Neural cell (in vitro differentiated cells): ENCODE data around the gene OXLD1. TPM values are rescaled to one million over a fixed set of nuclear protein-coding genes. Genes with fewer than 3 reads are reported as not detected.
"Not testable (repeated sequence)": the region's sequence is repeated elsewhere in the genome, so short reads cannot be mapped to it uniquely, and the experiment has no call there.

Experiments used
- H2AFZ ChIP-seq: fragments of 200-600, 300-800 bp; sonication (generic), shearing (Covaris generic); 2 replicates; pipeline ENCODE4 v1.6.0; 2014; ENCODE audit warnings: low read depth, mild to moderate bottlenecking, antibody characterized with exemption, low read length, moderate library complexity
- H3F3A ChIP-seq: fragments of 200-600 bp; shearing (Covaris generic); 2 replicates; pipeline ENCODE4 v1.6.1; 2016; ENCODE audit warnings: mild to moderate bottlenecking, moderate library complexity, mixed read lengths, antibody characterized with exemption, low read length; ENCODE audit not compliant: insufficient read depth, poor library complexity, severe bottlenecking
- H3K27ac ChIP-seq: fragments of 200-600, 300-800 bp; sonication (generic), shearing (Covaris generic); 2 replicates; pipeline ENCODE4 v1.5.1; 2014; ENCODE audit warnings: mild to moderate bottlenecking, low read length, moderate library complexity
- H3K27me3 ChIP-seq: fragments of 300-800, 200-600 bp; sonication (generic), shearing (Covaris generic); 2 replicates; pipeline ENCODE4 v1.6.0; 2014; ENCODE audit warnings: mild to moderate bottlenecking, low read depth, low read length, moderate library complexity; ENCODE audit not compliant: insufficient read depth
- H3K36me3 ChIP-seq: fragments of 300-800, 200-600 bp; sonication (generic), shearing (Covaris generic); 2 replicates; pipeline ENCODE4 v1.5.1; 2014; ENCODE audit warnings: mild to moderate bottlenecking, antibody characterized with exemption, low read length, moderate library complexity; ENCODE audit not compliant: insufficient read depth
- H3K4me2 ChIP-seq: fragments of 300-800, 200-600 bp; sonication (generic), shearing (Covaris generic); 2 replicates; pipeline ENCODE4 v1.6.0; 2014; ENCODE audit warnings: mild to moderate bottlenecking, low read length
- H3K4me3 ChIP-seq: fragments of 300-800, 200-600 bp; sonication (generic), shearing (Covaris generic); 2 replicates; pipeline ENCODE4 v1.5.1; 2014; ENCODE audit warnings: mild to moderate bottlenecking, low read length, moderate library complexity
- H3K79me2 ChIP-seq: fragments of 200-600 bp; shearing (Covaris generic); replicated peaks from 2 replicates; pipeline ENCODE4 v1.6.0; 2014; ENCODE audit warnings: mild to moderate bottlenecking, low read length, moderate library complexity; ENCODE audit not compliant: insufficient read depth
- H3K9ac ChIP-seq: fragments of 300-800, 200-600 bp; sonication (generic), shearing (Covaris generic); 2 replicates; pipeline ENCODE4 v1.6.1; 2016; ENCODE audit warnings: mild to moderate bottlenecking, low read length, mixed read lengths
- H3K9me2 ChIP-seq: fragments of 200-600 bp; shearing (Covaris generic); 2 replicates; pipeline ENCODE4 v1.6.1; 2016; ENCODE audit warnings: mild to moderate bottlenecking, low read length, mixed read lengths; ENCODE audit not compliant: insufficient read depth
- H3K9me3 ChIP-seq: fragments of 200-600, 300-800 bp; sonication (generic), shearing (Covaris generic); 2 replicates; pipeline ENCODE4 v1.6.1; 2016; ENCODE audit warnings: mild to moderate bottlenecking, mixed run types, low read length, moderate library complexity, mixed read lengths
- H4K20me1 ChIP-seq: fragments of 200-600 bp; shearing (Covaris generic); 2 replicates; pipeline ENCODE4 v1.6.1; 2016; ENCODE audit warnings: mild to moderate bottlenecking, mixed run types; ENCODE audit not compliant: insufficient read depth
- EP300 ChIP-seq: fragments of 450-650 bp; conservative IDR thresholded peaks from 2 replicates; pipeline ENCODE4 v1.6.1; 2014; ENCODE audit warnings: antibody characterized with exemption, mild to moderate bottlenecking, moderate library complexity; ENCODE audit not compliant: poor library complexity, severe bottlenecking
- EZH2 ChIP-seq: fragments of 200-600, 300-800 bp; shearing (Covaris generic), sonication (generic); IDR thresholded peaks from 2 replicates; pipeline ENCODE4 v1.6.1; 2014; ENCODE audit warnings: antibody characterized with exemption, low read length, borderline replicate concordance, mild to moderate bottlenecking; ENCODE audit not compliant: insufficient read depth, poor library complexity, severe bottlenecking
- MXI1 ChIP-seq: fragments of 450-650 bp; conservative IDR thresholded peaks from 2 replicates; pipeline ENCODE4 v1.6.1; 2014; ENCODE audit warnings: antibody characterized with exemption, mild to moderate bottlenecking; ENCODE audit not compliant: poor library complexity, severe bottlenecking
- POLR2AphosphoS5 ChIP-seq: IDR thresholded peaks from 2 replicates; pipeline ENCODE4 v1.6.1; 2012
- RAD21 ChIP-seq: fragments of 450-650 bp; conservative IDR thresholded peaks from 2 replicates; pipeline ENCODE4 v1.6.1; 2014; ENCODE audit warnings: antibody characterized with exemption, mild to moderate bottlenecking, moderate library complexity
- SMC3 ChIP-seq: fragments of 450-650 bp; conservative IDR thresholded peaks from 2 replicates; pipeline ENCODE4 v1.6.1; 2014; ENCODE audit warnings: antibody characterized with exemption, mild to moderate bottlenecking, moderate library complexity; ENCODE audit not compliant: poor library complexity
- TAF1 ChIP-seq: IDR thresholded peaks from 2 replicates; pipeline ENCODE4 v1.6.1; 2012; ENCODE audit warnings: low read depth
- polyA plus RNA-seq: library from polyadenylated mRNA; depleted of rRNA; stranded (reverse); fragments of >200 nt; gene quantifications from 2 replicates; pipeline ENCODE4 v1.2.3, GENCODE V29; 2014
- TF ChIP-seq, protein P1 (sequence below): fragments of 450-650 bp; IDR thresholded peaks from 2 replicates; pipeline ENCODE4 v1.5.1; 2014; ENCODE audit warnings: antibody characterized with exemption, mild to moderate bottlenecking, moderate library complexity; ENCODE audit not compliant: poor library complexity, severe bottlenecking
- TF ChIP-seq, protein P2 (sequence below): IDR thresholded peaks from 2 replicates; pipeline ENCODE4 v1.6.1; 2012; ENCODE audit warnings: borderline replicate concordance

The OXLD1 gene
- polyA plus RNA-seq, 1 donor from 2014 or later: 61.0 TPM

DNA sequence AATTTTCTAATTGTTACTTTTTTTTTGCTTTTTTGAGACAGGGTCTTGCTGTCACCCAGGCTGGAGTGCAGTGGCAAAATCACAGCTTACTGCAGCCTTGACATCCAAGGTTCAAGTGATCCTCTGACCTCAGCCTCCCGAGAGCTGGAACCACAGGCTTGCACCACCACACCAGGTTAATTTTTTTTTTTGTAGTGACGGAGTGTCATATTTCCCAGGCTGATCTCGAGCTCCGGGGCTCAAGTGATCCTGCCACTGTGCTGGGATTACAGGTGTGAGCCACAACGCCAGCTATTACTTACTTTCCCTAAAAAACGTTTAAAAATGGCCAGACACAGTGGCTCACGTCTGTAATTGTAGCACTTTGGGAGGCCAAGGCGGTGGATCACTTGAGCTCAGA is 36.1 kb downstream of the OXLD1 start:
- H4K20me1 ChIP-seq: no peaks in the 10 kb centered on the region
- H3F3A ChIP-seq: no peaks in the 10 kb centered on the region
- no peaks in the 10 kb centered on the region for H3K9me3 ChIP-seq
- no peak overlapping the region for H3K9ac ChIP-seq
- TF ChIP-seq MXI1 (no peak), TAF1 (no peak), SMC3 (no peak), RAD21 (no peak), EP300 (no peak), POLR2AphosphoS5 (no peak), EZH2 (no peak)
- TF ChIP-seq, protein P1, sequence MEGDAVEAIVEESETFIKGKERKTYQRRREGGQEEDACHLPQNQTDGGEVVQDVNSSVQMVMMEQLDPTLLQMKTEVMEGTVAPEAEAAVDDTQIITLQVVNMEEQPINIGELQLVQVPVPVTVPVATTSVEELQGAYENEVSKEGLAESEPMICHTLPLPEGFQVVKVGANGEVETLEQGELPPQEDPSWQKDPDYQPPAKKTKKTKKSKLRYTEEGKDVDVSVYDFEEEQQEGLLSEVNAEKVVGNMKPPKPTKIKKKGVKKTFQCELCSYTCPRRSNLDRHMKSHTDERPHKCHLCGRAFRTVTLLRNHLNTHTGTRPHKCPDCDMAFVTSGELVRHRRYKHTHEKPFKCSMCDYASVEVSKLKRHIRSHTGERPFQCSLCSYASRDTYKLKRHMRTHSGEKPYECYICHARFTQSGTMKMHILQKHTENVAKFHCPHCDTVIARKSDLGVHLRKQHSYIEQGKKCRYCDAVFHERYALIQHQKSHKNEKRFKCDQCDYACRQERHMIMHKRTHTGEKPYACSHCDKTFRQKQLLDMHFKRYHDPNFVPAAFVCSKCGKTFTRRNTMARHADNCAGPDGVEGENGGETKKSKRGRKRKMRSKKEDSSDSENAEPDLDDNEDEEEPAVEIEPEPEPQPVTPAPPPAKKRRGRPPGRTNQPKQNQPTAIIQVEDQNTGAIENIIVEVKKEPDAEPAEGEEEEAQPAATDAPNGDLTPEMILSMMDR: no peak
- TF ChIP-seq, protein P2, sequence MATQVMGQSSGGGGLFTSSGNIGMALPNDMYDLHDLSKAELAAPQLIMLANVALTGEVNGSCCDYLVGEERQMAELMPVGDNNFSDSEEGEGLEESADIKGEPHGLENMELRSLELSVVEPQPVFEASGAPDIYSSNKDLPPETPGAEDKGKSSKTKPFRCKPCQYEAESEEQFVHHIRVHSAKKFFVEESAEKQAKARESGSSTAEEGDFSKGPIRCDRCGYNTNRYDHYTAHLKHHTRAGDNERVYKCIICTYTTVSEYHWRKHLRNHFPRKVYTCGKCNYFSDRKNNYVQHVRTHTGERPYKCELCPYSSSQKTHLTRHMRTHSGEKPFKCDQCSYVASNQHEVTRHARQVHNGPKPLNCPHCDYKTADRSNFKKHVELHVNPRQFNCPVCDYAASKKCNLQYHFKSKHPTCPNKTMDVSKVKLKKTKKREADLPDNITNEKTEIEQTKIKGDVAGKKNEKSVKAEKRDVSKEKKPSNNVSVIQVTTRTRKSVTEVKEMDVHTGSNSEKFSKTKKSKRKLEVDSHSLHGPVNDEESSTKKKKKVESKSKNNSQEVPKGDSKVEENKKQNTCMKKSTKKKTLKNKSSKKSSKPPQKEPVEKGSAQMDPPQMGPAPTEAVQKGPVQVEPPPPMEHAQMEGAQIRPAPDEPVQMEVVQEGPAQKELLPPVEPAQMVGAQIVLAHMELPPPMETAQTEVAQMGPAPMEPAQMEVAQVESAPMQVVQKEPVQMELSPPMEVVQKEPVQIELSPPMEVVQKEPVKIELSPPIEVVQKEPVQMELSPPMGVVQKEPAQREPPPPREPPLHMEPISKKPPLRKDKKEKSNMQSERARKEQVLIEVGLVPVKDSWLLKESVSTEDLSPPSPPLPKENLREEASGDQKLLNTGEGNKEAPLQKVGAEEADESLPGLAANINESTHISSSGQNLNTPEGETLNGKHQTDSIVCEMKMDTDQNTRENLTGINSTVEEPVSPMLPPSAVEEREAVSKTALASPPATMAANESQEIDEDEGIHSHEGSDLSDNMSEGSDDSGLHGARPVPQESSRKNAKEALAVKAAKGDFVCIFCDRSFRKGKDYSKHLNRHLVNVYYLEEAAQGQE: no peak
- H2AFZ ChIP-seq: no peak overlapping the region
- no peak overlapping the region for H3K4me3 ChIP-seq
- peaks cover 3% of the 10 kb centered on the region for H3K36me3 ChIP-seq
- H3K27me3 ChIP-seq: no peaks in the 10 kb centered on the region
- H3K27ac ChIP-seq: no peak overlapping the region
- H3K4me2 ChIP-seq: no peak overlapping the region
- peaks cover 28% of the 10 kb centered on the region for H3K79me2 ChIP-seq
- H3K9me2 ChIP-seq: no peaks in the 10 kb centered on the region

DNA sequence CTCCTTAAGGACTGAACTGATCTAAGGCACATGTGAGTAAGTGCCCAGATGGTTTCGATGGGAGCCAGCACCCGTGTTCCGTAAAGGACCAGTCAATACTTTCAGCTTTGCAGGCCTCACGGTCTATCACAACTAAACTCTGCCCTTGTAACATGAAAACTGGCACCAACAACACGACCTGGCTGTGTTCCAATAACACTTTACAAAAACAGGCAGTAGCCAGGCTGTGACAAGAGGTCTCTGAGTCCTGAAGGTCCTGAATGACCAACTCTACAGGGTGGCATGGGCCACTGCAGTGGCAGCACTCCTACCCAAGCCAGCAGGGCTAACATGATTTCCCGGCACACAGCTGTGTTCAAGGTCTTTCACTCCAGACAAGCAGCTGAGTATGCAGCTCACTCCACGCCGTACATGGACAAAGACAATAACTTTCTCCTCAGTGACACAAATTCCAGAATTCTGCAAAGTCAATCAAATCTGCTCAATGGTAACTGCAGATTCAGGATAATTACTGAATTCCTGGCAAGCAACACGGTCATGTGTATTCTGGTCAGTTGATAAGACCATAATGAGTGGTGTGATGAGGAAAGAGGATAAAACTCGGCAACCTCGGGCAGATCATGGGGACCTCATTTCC is 44.8 kb downstream of the OXLD1 start:
- Histone ChIP-seq H3K9ac (no peak overlapping the region), H4K20me1 (no peaks in the 10 kb centered on the region), H3K36me3 (peaks cover 21% of the 10 kb centered on the region), H3K4me2 (no peak overlapping the region), H3K9me3 (no peaks in the 10 kb centered on the region), H2AFZ (no peak overlapping the region), H3K79me2 (peaks cover 7% of the 10 kb centered on the region), H3K4me3 (no peak overlapping the region), H3F3A (no peaks in the 10 kb centered on the region), H3K9me2 (no peaks in the 10 kb centered on the region), H3K27ac (no peak overlapping the region), H3K27me3 (no peaks in the 10 kb centered on the region)
- TF ChIP-seq, protein P2: no peak
- TF ChIP-seq SMC3 (no peak), MXI1 (no peak), RAD21 (no peak)

DNA sequence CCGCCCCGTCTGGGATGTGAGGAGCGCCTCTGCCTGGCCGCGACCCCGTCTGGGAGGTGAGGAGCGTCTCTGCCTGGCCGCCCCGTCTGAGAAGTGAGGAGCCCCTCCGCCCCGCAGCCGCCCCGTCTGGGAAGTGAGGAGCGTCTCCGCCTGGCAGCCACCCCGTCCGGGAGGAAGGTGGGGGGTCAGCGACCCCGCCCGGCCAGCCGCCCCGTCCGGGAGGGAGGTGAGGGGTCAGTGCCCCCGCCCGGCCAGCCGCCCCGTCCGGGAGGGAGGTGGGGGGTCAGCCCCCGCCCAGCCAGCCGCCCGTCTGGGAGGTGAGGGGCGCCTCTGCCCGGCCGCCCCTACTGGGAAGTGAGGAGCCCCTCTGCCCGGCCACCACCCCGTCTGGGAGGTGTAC is 48.1 kb downstream of the OXLD1 start:
- not testable (repeated sequence) for H4K20me1 ChIP-seq, H3K9ac ChIP-seq, H3K27ac ChIP-seq, H3K27me3 ChIP-seq, H3F3A ChIP-seq, H3K9me2 ChIP-seq, H3K4me3 ChIP-seq, H3K9me3 ChIP-seq, H2AFZ ChIP-seq, H3K79me2 ChIP-seq, H3K4me2 ChIP-seq
- peaks cover 14% of the 10 kb centered on the region for H3K36me3 ChIP-seq
